ENCODE measurements around the gene ST6GALNAC6. TPM values are rescaled to one million over a fixed set of nuclear protein-coding genes. Genes with fewer than 3 reads are reported as not detected.

The ST6GALNAC6 gene
- total RNA-seq, 1 donor, result 44.0 TPM

DNA sequence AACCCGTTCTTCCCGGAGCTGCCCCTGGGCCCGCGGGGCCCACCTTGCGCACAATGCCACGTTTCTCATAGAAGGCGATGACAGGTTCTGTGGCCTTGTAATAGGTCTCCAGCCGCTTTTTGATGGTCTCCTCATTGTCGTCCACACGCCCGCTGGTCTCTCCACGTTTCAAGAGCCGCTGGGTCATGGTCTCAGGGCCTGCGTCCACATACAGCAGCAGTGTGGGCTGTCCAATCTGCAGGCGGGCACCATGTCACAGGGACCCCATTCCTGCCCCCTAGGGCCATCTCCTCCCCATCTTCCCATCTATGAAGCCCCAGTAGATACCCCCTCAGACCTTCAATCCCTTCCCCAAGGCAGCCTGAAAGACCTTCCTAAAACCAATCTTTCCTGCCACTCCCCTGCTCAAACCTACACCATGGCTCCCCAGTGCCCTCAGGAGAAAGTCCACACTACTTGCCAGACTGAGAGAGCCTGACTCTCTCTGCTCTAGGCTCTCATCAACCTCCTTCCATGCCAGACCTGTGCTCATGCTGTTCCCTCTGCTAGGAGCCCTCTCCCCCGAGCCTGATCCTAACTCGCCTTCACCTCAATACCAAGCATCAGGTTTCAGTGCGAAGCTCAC is 31.0 kb downstream of the ST6GALNAC6 start:
- no peak for DNase-seq (ENCODE audit: low read depth)
- TF ChIP-seq, protein P1, sequence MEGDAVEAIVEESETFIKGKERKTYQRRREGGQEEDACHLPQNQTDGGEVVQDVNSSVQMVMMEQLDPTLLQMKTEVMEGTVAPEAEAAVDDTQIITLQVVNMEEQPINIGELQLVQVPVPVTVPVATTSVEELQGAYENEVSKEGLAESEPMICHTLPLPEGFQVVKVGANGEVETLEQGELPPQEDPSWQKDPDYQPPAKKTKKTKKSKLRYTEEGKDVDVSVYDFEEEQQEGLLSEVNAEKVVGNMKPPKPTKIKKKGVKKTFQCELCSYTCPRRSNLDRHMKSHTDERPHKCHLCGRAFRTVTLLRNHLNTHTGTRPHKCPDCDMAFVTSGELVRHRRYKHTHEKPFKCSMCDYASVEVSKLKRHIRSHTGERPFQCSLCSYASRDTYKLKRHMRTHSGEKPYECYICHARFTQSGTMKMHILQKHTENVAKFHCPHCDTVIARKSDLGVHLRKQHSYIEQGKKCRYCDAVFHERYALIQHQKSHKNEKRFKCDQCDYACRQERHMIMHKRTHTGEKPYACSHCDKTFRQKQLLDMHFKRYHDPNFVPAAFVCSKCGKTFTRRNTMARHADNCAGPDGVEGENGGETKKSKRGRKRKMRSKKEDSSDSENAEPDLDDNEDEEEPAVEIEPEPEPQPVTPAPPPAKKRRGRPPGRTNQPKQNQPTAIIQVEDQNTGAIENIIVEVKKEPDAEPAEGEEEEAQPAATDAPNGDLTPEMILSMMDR (IDR thresholded peaks at IDR 0.05; ENCODE audit: insufficient read depth, low read depth, low read length), result no peak

DNA sequence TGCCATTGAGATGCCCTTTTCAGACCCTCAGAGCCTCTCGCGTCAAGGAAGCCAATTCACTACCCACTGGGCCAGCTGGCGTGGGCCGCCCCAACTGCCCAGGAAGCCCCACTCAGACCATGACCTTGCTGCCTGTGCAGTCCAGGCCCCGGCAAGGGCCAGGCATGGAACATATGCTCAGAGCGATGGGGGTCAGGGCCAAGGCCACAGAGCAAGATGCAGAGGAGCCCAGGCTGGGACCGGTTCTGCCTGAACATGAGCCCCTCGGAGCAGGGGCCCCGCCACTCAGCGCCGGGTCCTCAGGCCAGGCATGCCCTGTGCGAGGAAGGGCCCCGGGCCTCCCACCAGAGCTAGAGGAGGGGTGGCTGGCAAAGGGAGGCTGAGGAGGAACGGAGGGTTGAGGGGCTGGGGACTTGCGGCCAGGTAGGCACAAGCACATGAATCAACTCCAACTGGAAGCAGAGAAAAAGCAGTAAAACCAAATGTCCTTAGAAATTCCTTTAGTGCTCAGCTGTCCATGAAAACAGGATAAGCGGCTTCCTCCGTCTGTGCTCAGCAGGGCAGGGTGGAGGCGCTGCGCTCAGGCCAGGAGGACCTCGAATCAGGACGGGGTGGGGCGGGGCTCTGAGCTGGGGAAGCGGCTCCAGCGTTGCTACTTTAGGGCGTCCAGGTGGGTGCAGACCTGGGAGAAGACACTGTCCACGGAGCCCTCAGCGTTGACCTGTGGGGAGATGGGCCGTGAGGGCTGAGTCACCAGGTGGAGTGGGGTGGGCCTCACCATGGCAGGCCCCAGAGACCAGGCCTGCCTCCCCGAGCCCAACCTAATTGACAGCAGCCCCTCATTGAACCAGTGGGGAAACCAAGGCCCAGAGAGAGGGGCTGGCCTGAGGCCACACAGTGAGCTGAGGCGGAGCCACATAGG is 31.8 kb downstream of the ST6GALNAC6 start:
- H3K4me3 ChIP-seq (ENCODE audit: low read depth, low read length), result no peak overlapping the region
- no peak for DNase-seq (ENCODE audit: low read depth)
- TF ChIP-seq, protein P1 (IDR thresholded peaks at IDR 0.05; ENCODE audit: insufficient read depth, low read depth, low read length), result no peak

More for the DNA sequence above, 31.0 kb downstream of the ST6GALNAC6 start:
- H3K4me3 ChIP-seq (ENCODE audit: low read depth, low read length), result no peak overlapping the region

DNA sequence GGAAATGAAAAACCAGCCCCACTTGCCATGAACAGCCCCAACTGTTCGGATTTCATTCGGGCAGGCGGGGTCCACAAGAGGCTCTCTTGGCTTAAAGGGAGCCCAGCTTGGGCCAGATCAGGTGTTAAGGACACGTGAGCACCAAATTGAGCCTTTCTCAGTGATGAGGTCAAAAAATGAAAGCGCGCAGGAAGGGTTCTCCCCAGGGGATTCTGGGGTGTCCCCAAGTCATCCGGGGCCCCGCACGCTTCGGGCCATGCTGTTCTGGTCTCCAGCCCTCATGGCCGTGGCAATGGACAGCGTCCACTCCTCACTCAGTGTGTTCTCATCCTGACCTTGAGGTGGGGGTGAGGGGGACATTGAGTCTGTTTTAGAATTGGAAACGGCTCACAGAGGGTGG is 32.9 kb downstream of the ST6GALNAC6 start:
- DNase-seq (ENCODE audit: low read depth), result no peak
- TF ChIP-seq, protein P1 (IDR thresholded peaks at IDR 0.05; ENCODE audit: insufficient read depth, low read depth, low read length), result no peak
- H3K4me3 ChIP-seq (ENCODE audit: low read depth, low read length), result no peak overlapping the region

DNA sequence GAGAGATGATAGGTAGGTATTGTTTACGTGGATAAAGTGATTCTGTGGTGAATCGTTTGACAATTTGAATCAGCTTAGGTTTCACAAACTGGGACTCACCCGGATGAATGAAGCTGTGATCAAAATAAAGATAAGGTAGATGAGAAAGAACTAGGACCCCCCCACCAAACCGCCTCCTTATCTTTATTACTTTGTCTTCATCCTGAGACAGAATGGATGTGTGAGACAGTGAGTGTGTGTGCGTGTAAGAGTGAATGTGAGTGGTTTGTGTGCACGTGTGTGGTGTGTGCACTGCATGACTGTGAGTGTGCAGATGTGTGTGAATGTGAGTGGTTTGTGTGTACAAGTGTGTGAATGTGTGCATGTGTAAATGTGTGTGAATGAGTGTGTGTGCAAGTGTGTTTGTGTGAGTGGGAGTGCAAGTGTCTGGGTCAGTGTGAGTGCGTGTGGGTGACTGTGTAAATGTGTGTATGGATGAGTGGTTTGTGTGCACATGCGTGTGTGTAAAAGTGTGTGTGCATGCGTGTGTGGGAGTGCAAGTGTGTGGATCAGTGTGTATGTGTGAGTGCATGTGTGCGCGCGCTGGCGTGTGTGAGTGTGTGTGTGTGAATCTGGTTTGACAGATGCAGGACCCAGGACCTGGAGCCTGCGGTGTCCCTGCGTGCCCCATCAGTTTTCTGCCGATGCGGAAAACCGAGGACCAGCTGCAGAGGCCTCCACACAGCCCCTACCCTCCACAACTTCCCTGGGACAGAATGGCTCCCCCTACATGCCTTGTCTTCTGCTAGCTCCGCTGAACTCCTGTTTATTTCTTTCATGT is 33.5 kb downstream of the ST6GALNAC6 start:
- no peak for DNase-seq (ENCODE audit: low read depth)
- TF ChIP-seq, protein P1 (IDR thresholded peaks at IDR 0.05; ENCODE audit: insufficient read depth, low read depth, low read length), result no peak

DNA sequence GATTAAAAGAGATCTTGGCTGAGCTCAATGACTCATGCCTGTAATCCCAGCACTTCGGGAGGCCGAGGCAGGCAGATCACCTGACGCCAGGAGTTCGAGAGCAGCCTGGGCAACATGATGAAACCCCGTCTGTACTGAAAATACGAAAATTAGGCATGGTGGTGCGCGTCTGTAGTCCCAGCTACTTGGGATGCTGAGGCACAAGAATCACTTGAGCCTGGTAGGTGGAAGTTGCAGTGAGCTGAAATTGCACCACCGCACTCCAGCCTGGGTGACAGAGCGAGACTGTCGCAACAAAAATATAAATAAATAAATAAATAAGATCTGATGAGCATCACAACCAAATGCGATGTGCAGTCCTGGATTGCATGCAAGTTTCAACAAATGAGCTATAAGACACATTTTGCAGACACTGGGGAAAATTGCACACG is 36.2 kb downstream of the ST6GALNAC6 start:
- TF ChIP-seq, protein P1 (IDR thresholded peaks at IDR 0.05; ENCODE audit: insufficient read depth, low read depth, low read length), result no peak
- no peak overlapping the region for H3K4me3 ChIP-seq (ENCODE audit: low read depth, low read length)
- no peak for DNase-seq (ENCODE audit: low read depth)

More for the DNA sequence above, 33.5 kb downstream of the ST6GALNAC6 start:
- no peak overlapping the region for H3K4me3 ChIP-seq (ENCODE audit: low read depth, low read length)
